Measurements from ENCODE around the gene CNIH3.

The CNIH3 gene

GRCh38 chr1:224696021-224696420, 79.9 kb downstream of the CNIH3 start:
- H3K9me3 ChIP-seq (replicated peaks in 1 of 11), result no peaks in the 10 kb centered on the region
- no peak overlapping the region for H3K4me3 ChIP-seq
- no peaks in the 10 kb centered on the region for H3K27me3 ChIP-seq
- H3K36me3 ChIP-seq, result no peaks in the 10 kb centered on the region
- H3K4me2 ChIP-seq, result peak overlapping the region in 1 of 11 experiments; percentile 53; a peak in 1 of 22 replicates
- H3K9ac ChIP-seq, result no peak overlapping the region
- no peak overlapping the region for H3K27ac ChIP-seq
- H3K4me1 ChIP-seq, result peaks cover 0 to 27% (median 0%) of the 10 kb centered on the region in 10 experiments; a peak in 4 of 20 replicates
- no peak for TF ChIP-seq Cebpa-rat (IDR thresholded peaks at IDR 0.05)
- H4K20me1 ChIP-seq, result no peaks in the 10 kb centered on the region

GRCh38 chr1:224696891-224697765, 81.0 kb downstream of the CNIH3 start:
- Histone ChIP-seq H3K9me3 (replicated peaks in 1 of 11) (no peaks in the 10 kb centered on the region), H3K4me1 (peaks cover 0 to 27% (median 0%) of the 10 kb centered on the region in 10 experiments; a peak in 4 of 20 replicates), H3K27ac (no peak overlapping the region), H4K20me1 (no peaks in the 10 kb centered on the region), H3K9ac (no peak overlapping the region), H3K4me3 (no peak overlapping the region), H3K27me3 (no peaks in the 10 kb centered on the region), H3K4me2 (peak overlapping the region in 2 of 11 experiments; percentile 50 to 53; a peak in 4 of 22 replicates), H3K36me3 (no peaks in the 10 kb centered on the region)
- no peak for TF ChIP-seq Cebpa-rat (IDR thresholded peaks at IDR 0.05)

GRCh38 chr1:224698015-224698451, 81.9 kb downstream of the CNIH3 start:
- peaks cover 0 to 27% (median 0%) of the 10 kb centered on the region in 10 experiments; a peak in 4 of 20 replicates for H3K4me1 ChIP-seq
- peak overlapping the region in 1 of 11 experiments; percentile 8; a peak in 1 of 22 replicates for H3K27ac ChIP-seq
- peak overlapping the region in 2 of 11 experiments; percentile 50 to 53; a peak in 4 of 22 replicates for H3K4me2 ChIP-seq
- no peaks in the 10 kb centered on the region for H3K36me3 ChIP-seq
- no peak overlapping the region for H3K9ac ChIP-seq
- no peaks in the 10 kb centered on the region for H4K20me1 ChIP-seq
- no peaks in the 10 kb centered on the region for H3K9me3 ChIP-seq (replicated peaks in 1 of 11)
- no peaks in the 10 kb centered on the region for H3K27me3 ChIP-seq
- H3K4me3 ChIP-seq, result no peak overlapping the region
- no peak for TF ChIP-seq Cebpa-rat (IDR thresholded peaks at IDR 0.05)

GRCh38 chr1:224700918-224701531, 84.9 kb downstream of the CNIH3 start:
- no peaks in the 10 kb centered on the region for H3K9me3 ChIP-seq (replicated peaks in 1 of 11)
- peaks cover 0 to 27% (median 0%) of the 10 kb centered on the region in 10 experiments; a peak in 4 of 20 replicates for H3K4me1 ChIP-seq
- no peaks in the 10 kb centered on the region for H3K36me3 ChIP-seq
- no peaks in the 10 kb centered on the region for H4K20me1 ChIP-seq
- no peak for TF ChIP-seq Cebpa-rat (IDR thresholded peaks at IDR 0.05)
- no peak overlapping the region for H3K4me3 ChIP-seq
- H3K9ac ChIP-seq, result no peak overlapping the region
- no peak overlapping the region for H3K27ac ChIP-seq
- H3K4me2 ChIP-seq, result no peak overlapping the region
- H3K27me3 ChIP-seq, result no peaks in the 10 kb centered on the region

- Histone ChIP-seq H3K4me3 (no peak overlapping the region), H4K20me1 (no peaks in the 10 kb centered on the region), H3K36me3 (no peaks in the 10 kb centered on the region), H3K9me3 (replicated peaks in 1 of 11) (no peaks in the 10 kb centered on the region), H3K4me1 (peaks cover 0 to 23% (median 1%) of the 10 kb centered on the region in 10 experiments; a peak in 7 of 20 replicates), H3K27ac (no peak overlapping the region), H3K4me2 (no peak overlapping the region), H3K9ac (no peak overlapping the region), H3K27me3 (no peaks in the 10 kb centered on the region)
- no peak for TF ChIP-seq Cebpa-rat (IDR thresholded peaks at IDR 0.05)
Observed at GRCh38 chr1:224703702-224704101, 87.6 kb downstream of the CNIH3 start.

GRCh38 chr1:224704107-224704735, 88.1 kb downstream of the CNIH3 start:
- no peak overlapping the region for H3K27ac ChIP-seq
- no peak overlapping the region for H3K4me3 ChIP-seq
- no peaks in the 10 kb centered on the region for H3K9me3 ChIP-seq (replicated peaks in 1 of 11)
- no peak overlapping the region for H3K9ac ChIP-seq
- no peaks in the 10 kb centered on the region for H4K20me1 ChIP-seq
- no peaks in the 10 kb centered on the region for H3K36me3 ChIP-seq
- no peak for TF ChIP-seq Cebpa-rat (IDR thresholded peaks at IDR 0.05)
- no peaks in the 10 kb centered on the region for H3K27me3 ChIP-seq
- peaks cover 0 to 27% (median 1%) of the 10 kb centered on the region in 10 experiments; a peak in 7 of 20 replicates for H3K4me1 ChIP-seq
- H3K4me2 ChIP-seq, result no peak overlapping the region

GRCh38 chr1:224705578-224705977, 89.5 kb downstream of the CNIH3 start:
- Histone ChIP-seq H3K4me1 (peaks cover 0 to 32% (median 1%) of the 10 kb centered on the region in 10 experiments; a peak in 7 of 20 replicates), H3K27me3 (no peaks in the 10 kb centered on the region), H3K4me3 (no peak overlapping the region), H3K27ac (no peak overlapping the region), H3K4me2 (no peak overlapping the region; a peak in 1 of 22 replicates), H3K9me3 (replicated peaks in 1 of 11) (no peaks in the 10 kb centered on the region), H3K36me3 (no peaks in the 10 kb centered on the region), H3K9ac (no peak overlapping the region), H4K20me1 (no peaks in the 10 kb centered on the region)
- no peak for TF ChIP-seq Cebpa-rat (IDR thresholded peaks at IDR 0.05)

- H3K27ac ChIP-seq, result peak overlapping the region in 2 of 11 experiments; percentile 44 to 64; a peak in 4 of 22 replicates
- TF ChIP-seq Cebpa-rat (IDR thresholded peaks at IDR 0.05), result no peak
- H3K27me3 ChIP-seq, result no peaks in the 10 kb centered on the region
Observed at GRCh38 chr1:224707843-224708725, 92.0 kb downstream of the CNIH3 start.

More at GRCh38 chr1:224707843-224708725, 92.0 kb downstream of the CNIH3 start:
- Histone ChIP-seq H3K36me3 (no peaks in the 10 kb centered on the region), H3K4me1 (peaks cover 0 to 32% (median 1%) of the 10 kb centered on the region in 10 experiments; a peak in 7 of 20 replicates), H3K9ac (peak overlapping the region in 1 of 11 experiments; percentile 17; a peak in 1 of 22 replicates), H3K4me3 (no peak overlapping the region), H3K4me2 (peak overlapping the region in 3 of 11 experiments; percentile 19 to 68 (median 67); a peak in 6 of 22 replicates), H3K9me3 (replicated peaks in 1 of 11) (no peaks in the 10 kb centered on the region), H4K20me1 (no peaks in the 10 kb centered on the region)

All from BLaER1 treated with 17β-estradiol and CSF1 and Interleukin-3, amounts not matched to agents 10 nM and 100 nM (cell line).